Panc1 (cell line): ENCODE results near the gene AP1S2. TPM values are rescaled to one million over a fixed set of nuclear protein-coding genes. Genes with fewer than 3 reads are reported as not detected.

ENCODE experiments used
- ATAC-seq: fragments of 200-7000 bp; cut with Tn5 transposase; 2 replicates; pipeline ENCODE4 v1.9.1; 2020; ENCODE audit warnings: mild to moderate bottlenecking, moderate library complexity
- BruUV-seq: library from RNA; stranded (reverse); fragments of 400-500 nt; replicated peaks from 2 replicates; lab custom pipeline; 2021; lab: Mats Ljungman, UMichigan
- CTCF ChIA-PET: fragments of 300-600 bp; sonication (Branson Sonifier 250); formaldehyde crosslinking; loops from one replicate; lab custom pipeline; 2022; ENCODE audit warnings: antibody characterized with exemption; lab: Charles Lee
- POLR2A ChIA-PET: fragments of 300-600 bp; sonication (Branson Sonifier 250); formaldehyde crosslinking; loops from one replicate; lab custom pipeline; 2022; ENCODE audit warnings: antibody characterized with exemption; lab: Charles Lee
- DNase-seq: peaks from one replicate; pipeline ENCODE4 v3.0.0-alpha.2; 2010; ENCODE audit warnings: low read depth, low spot score
- H3K27ac ChIP-seq: 2 replicates; pipeline ENCODE4 v1.5.1; 2011; ENCODE audit warnings: mild to moderate bottlenecking, low read length, inconsistent platforms
- H3K27me3 ChIP-seq: fragments of 200-500 bp; sonication (Bioruptor generic); 2 replicates; pipeline ENCODE4 v1.6.0; 2014; ENCODE audit warnings: low read length, inconsistent platforms; ENCODE audit not compliant: control insufficient read depth, insufficient read depth
- H3K36me3 ChIP-seq: fragments of 200-500 bp; sonication (Bioruptor generic); 2 replicates; pipeline ENCODE4 v1.5.1; 2014; ENCODE audit warnings: inconsistent platforms, mild to moderate bottlenecking, low read length, moderate library complexity; ENCODE audit not compliant: control insufficient read depth, insufficient read depth
- H3K4me1 ChIP-seq: 2 replicates; pipeline ENCODE4 v1.5.1; 2011; ENCODE audit warnings: inconsistent platforms, mild to moderate bottlenecking, low read length, moderate library complexity; ENCODE audit not compliant: control insufficient read depth, insufficient read depth
- H3K4me3 ChIP-seq, 2 experiments: 2 replicates each; pipeline ENCODE4 v1.5.1; 2011 to 2012; ENCODE audit warnings: low read depth in 2 of 2, low read length in 2 of 2, mild to moderate bottlenecking in 2 of 2, inconsistent platforms in 1 of 2, moderate library complexity in 1 of 2
- H3K9me3 ChIP-seq: fragments of 200-500 bp; sonication (Bioruptor generic); 2 replicates; pipeline ENCODE4 v1.5.1; 2014; ENCODE audit warnings: low read depth, mild to moderate bottlenecking, inconsistent platforms, low read length, moderate library complexity; ENCODE audit not compliant: control insufficient read depth, insufficient read depth
- POLR2AphosphoS5 ChIP-seq: IDR thresholded peaks from 2 replicates; pipeline ENCODE4 v1.6.1; 2012; ENCODE audit warnings: mild to moderate bottlenecking, low read depth, low read length, moderate library complexity
- SIN3A ChIP-seq: IDR thresholded peaks from 2 replicates; pipeline ENCODE4 v1.6.1; 2012; ENCODE audit warnings: low read depth, mild to moderate bottlenecking, low read length, moderate library complexity, borderline replicate concordance; ENCODE audit not compliant: insufficient read depth
- TCF7L2 ChIP-seq: IDR thresholded peaks from 2 replicates; pipeline ENCODE4 v1.6.1; 2011; ENCODE audit warnings: mild to moderate bottlenecking, low read depth, low read length, inconsistent platforms
- in situ Hi-C: cut with HindIII; loops from 2 replicates; pipeline ENCODE4 v1.10.0; 2016; ENCODE audit warnings: low sequenced_read_pairs, low pct_unique_long_range_greater_than_20kb
- intact Hi-C: fragments of 100-400 bp; cut with micrococcal nuclease; formaldehyde crosslinking; loops from one replicate; pipeline ENCODE4 v1.10.0; 2022; ENCODE audit not compliant: unreplicated experiment
- total RNA-seq: library from RNA; stranded (reverse); gene quantifications from one replicate; pipeline ENCODE4 v1.2.1, GENCODE V29; 2021; ENCODE audit not compliant: unreplicated experiment
- TF ChIP-seq, protein P1 (sequence below): fragments of 450-650 bp; IDR thresholded peaks from 2 replicates; pipeline ENCODE4 v1.5.1; 2017; ENCODE audit warnings: mild to moderate bottlenecking
- TF ChIP-seq, protein P2 (sequence below), 2 experiments: IDR thresholded peaks; 2 replicates each; pipeline ENCODE4 v1.6.1; 2011 to 2012; ENCODE audit warnings: low read depth in 2 of 2, control low read depth in 1 of 2, low read length in 1 of 2, mild to moderate bottlenecking in 1 of 2, moderate library complexity in 1 of 2; ENCODE audit not compliant: insufficient read depth in 1 of 2

AP1S2 gene
- total RNA-seq, 1 experiment from 2014 or later, result 14.7 TPM

GRCh38 chrX:15808254-15808653 is 46.4 kb downstream of the AP1S2 start:
- Histone ChIP-seq H3K9me3 (no peaks in the 10 kb centered on the region), H3K4me1 (no peaks in the 10 kb centered on the region), H3K27me3 (no peaks in the 10 kb centered on the region), H3K27ac (no peak overlapping the region), H3K4me3 (no peak overlapping the region), H3K36me3 (no peaks in the 10 kb centered on the region)
- POLR2A ChIA-PET, result no interaction called here
- TF ChIP-seq SIN3A, result no peak
- TF ChIP-seq, protein P1, sequence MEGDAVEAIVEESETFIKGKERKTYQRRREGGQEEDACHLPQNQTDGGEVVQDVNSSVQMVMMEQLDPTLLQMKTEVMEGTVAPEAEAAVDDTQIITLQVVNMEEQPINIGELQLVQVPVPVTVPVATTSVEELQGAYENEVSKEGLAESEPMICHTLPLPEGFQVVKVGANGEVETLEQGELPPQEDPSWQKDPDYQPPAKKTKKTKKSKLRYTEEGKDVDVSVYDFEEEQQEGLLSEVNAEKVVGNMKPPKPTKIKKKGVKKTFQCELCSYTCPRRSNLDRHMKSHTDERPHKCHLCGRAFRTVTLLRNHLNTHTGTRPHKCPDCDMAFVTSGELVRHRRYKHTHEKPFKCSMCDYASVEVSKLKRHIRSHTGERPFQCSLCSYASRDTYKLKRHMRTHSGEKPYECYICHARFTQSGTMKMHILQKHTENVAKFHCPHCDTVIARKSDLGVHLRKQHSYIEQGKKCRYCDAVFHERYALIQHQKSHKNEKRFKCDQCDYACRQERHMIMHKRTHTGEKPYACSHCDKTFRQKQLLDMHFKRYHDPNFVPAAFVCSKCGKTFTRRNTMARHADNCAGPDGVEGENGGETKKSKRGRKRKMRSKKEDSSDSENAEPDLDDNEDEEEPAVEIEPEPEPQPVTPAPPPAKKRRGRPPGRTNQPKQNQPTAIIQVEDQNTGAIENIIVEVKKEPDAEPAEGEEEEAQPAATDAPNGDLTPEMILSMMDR, result no peak
- no peak for TF ChIP-seq POLR2AphosphoS5
- TF ChIP-seq TCF7L2, result no peak
- BruUV-seq, result no TSS peak
- intact Hi-C loops (no loop called here), in situ Hi-C loops (no loop called here)
- ATAC-seq, result no peak
- CTCF ChIA-PET, result no interaction called here
- no peak for DNase-seq

- ATAC-seq, result no peak
- Histone ChIP-seq H3K4me3 (no peak overlapping the region), H3K36me3 (no peaks in the 10 kb centered on the region), H3K27me3 (no peaks in the 10 kb centered on the region), H3K9me3 (no peaks in the 10 kb centered on the region), H3K4me1 (no peaks in the 10 kb centered on the region), H3K27ac (no peak overlapping the region)
- intact Hi-C loops (no loop called here), in situ Hi-C loops (no loop called here)
- CTCF ChIA-PET, result no interaction called here
- no peak for DNase-seq
- POLR2A ChIA-PET, result no interaction called here
- BruUV-seq, result no TSS peak
- TF ChIP-seq, protein P1, result no peak
- TF ChIP-seq TCF7L2 (no peak), POLR2AphosphoS5 (no peak), SIN3A (no peak)
- TF ChIP-seq, protein P2, sequence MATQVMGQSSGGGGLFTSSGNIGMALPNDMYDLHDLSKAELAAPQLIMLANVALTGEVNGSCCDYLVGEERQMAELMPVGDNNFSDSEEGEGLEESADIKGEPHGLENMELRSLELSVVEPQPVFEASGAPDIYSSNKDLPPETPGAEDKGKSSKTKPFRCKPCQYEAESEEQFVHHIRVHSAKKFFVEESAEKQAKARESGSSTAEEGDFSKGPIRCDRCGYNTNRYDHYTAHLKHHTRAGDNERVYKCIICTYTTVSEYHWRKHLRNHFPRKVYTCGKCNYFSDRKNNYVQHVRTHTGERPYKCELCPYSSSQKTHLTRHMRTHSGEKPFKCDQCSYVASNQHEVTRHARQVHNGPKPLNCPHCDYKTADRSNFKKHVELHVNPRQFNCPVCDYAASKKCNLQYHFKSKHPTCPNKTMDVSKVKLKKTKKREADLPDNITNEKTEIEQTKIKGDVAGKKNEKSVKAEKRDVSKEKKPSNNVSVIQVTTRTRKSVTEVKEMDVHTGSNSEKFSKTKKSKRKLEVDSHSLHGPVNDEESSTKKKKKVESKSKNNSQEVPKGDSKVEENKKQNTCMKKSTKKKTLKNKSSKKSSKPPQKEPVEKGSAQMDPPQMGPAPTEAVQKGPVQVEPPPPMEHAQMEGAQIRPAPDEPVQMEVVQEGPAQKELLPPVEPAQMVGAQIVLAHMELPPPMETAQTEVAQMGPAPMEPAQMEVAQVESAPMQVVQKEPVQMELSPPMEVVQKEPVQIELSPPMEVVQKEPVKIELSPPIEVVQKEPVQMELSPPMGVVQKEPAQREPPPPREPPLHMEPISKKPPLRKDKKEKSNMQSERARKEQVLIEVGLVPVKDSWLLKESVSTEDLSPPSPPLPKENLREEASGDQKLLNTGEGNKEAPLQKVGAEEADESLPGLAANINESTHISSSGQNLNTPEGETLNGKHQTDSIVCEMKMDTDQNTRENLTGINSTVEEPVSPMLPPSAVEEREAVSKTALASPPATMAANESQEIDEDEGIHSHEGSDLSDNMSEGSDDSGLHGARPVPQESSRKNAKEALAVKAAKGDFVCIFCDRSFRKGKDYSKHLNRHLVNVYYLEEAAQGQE (IDR thresholded peaks at IDR 0.05; ENCODE audit: insufficient read depth in 1 of 2, low read depth in 2 of 2, low read length in 1 of 2), result no peak
These were observed 50.0 kb downstream of the AP1S2 start for GRCh38 chrX:15804563-15804962.
